T-helper 1 cell treated with Interleukin-12 subunit alpha and Interleukin-12 subunit beta and Interleukin-4 antibody, amounts not matched to agents 30 μg/mL and 1 μg/mL, for 36 hours (primary cell): Measurements from ENCODE around the gene TRMO.
A peak's percentile ranks its signal among the peaks of the same experiment; 100 is the strongest.
"Not testable (repeated sequence)": the region's sequence is repeated elsewhere in the genome, so short reads cannot be mapped to it uniquely, and the experiment has no call there.

ENCODE experiments used
- H3K27ac Mint-ChIP-seq: one replicate; pipeline ENCODE4 v1.8.0; 2021; ENCODE audit warnings: mild to moderate bottlenecking, mixed read lengths
- H3K27me3 Mint-ChIP-seq: one replicate; pipeline ENCODE4 v1.8.0; 2021; ENCODE audit warnings: low read depth, mixed read lengths
- H3K36me3 Mint-ChIP-seq: one replicate; pipeline ENCODE4 v1.8.0; 2021; ENCODE audit warnings: low read depth, mixed read lengths
- H3K4me1 Mint-ChIP-seq: one replicate; pipeline ENCODE4 v1.8.0; 2021; ENCODE audit warnings: low read depth, mixed read lengths
- H3K4me3 Mint-ChIP-seq: one replicate; pipeline ENCODE4 v1.8.0; 2021; ENCODE audit warnings: mild to moderate bottlenecking, moderate library complexity, mixed read lengths
- H3K9me3 Mint-ChIP-seq: one replicate; pipeline ENCODE4 v1.8.0; 2021; ENCODE audit warnings: mixed read lengths

The TRMO gene

GRCh38 chr9:97950873-97951272 is 28.6 kb upstream of the TRMO start:
- H3K4me3 Mint-ChIP-seq, H3K9me3 Mint-ChIP-seq, H3K36me3 Mint-ChIP-seq, H3K27ac Mint-ChIP-seq, H3K4me1 Mint-ChIP-seq: not testable (repeated sequence)
- H3K27me3 Mint-ChIP-seq, result peaks cover 45% of the 10 kb centered on the region

GRCh38 chr9:97947094-97947493 is 24.8 kb upstream of the TRMO start:
- not testable (repeated sequence) for H3K27ac Mint-ChIP-seq, H3K4me1 Mint-ChIP-seq, H3K9me3 Mint-ChIP-seq, H3K4me3 Mint-ChIP-seq, H3K36me3 Mint-ChIP-seq
- H3K27me3 Mint-ChIP-seq, result peaks cover 45% of the 10 kb centered on the region

GRCh38 chr9:97945470-97945869 is 23.2 kb upstream of the TRMO start:
- peaks cover 54% of the 10 kb centered on the region for H3K27me3 Mint-ChIP-seq

GRCh38 chr9:97944612-97945011 is 22.3 kb upstream of the TRMO start:
- peaks cover 3% of the 10 kb centered on the region for H3K36me3 Mint-ChIP-seq

More at GRCh38 chr9:97945470-97945869, 23.2 kb upstream of the TRMO start:
- not testable (repeated sequence) for H3K4me3 Mint-ChIP-seq, H3K27ac Mint-ChIP-seq, H3K4me1 Mint-ChIP-seq, H3K9me3 Mint-ChIP-seq
- H3K36me3 Mint-ChIP-seq, result peaks cover 10% of the 10 kb centered on the region

GRCh38 chr9:97943308-97943855 is 21.1 kb upstream of the TRMO start:
- H3K36me3 Mint-ChIP-seq, result peaks cover 2% of the 10 kb centered on the region
- H3K4me1 Mint-ChIP-seq, result peaks cover 5% of the 10 kb centered on the region
- H3K27ac Mint-ChIP-seq, result no peak overlapping the region
- no peaks in the 10 kb centered on the region for H3K9me3 Mint-ChIP-seq
- H3K27me3 Mint-ChIP-seq, result peaks cover 34% of the 10 kb centered on the region
- H3K4me3 Mint-ChIP-seq, result no peak overlapping the region

More at GRCh38 chr9:97944612-97945011, 22.3 kb upstream of the TRMO start:
- Mint-ChIP-seq H3K27ac (no peak overlapping the region), H3K9me3 (no peaks in the 10 kb centered on the region), H3K4me3 (no peak overlapping the region), H3K27me3 (peaks cover 46% of the 10 kb centered on the region), H3K4me1 (no peaks in the 10 kb centered on the region)

- Mint-ChIP-seq H3K27me3 (peaks cover 15% of the 10 kb centered on the region), H3K4me3 (no peak overlapping the region), H3K4me1 (peaks cover 14% of the 10 kb centered on the region), H3K27ac (no peak overlapping the region), H3K9me3 (no peaks in the 10 kb centered on the region), H3K36me3 (peaks cover 2% of the 10 kb centered on the region)
Observed at GRCh38 chr9:97941323-97941722, 19.0 kb upstream of the TRMO start.

- H3K9me3 Mint-ChIP-seq, result no peaks in the 10 kb centered on the region
- H3K4me1 Mint-ChIP-seq, result peaks cover 15% of the 10 kb centered on the region
- no peak overlapping the region for H3K4me3 Mint-ChIP-seq
- H3K27ac Mint-ChIP-seq, result no peak overlapping the region
- peaks cover 9% of the 10 kb centered on the region for H3K27me3 Mint-ChIP-seq
- peaks cover 2% of the 10 kb centered on the region for H3K36me3 Mint-ChIP-seq
Observed at GRCh38 chr9:97940741-97941140, 18.4 kb upstream of the TRMO start.

GRCh38 chr9:97940233-97940632 is 17.9 kb upstream of the TRMO start:
- H3K4me1 Mint-ChIP-seq, result peaks cover 15% of the 10 kb centered on the region
- H3K4me3 Mint-ChIP-seq, result no peak overlapping the region
- peaks cover 2% of the 10 kb centered on the region for H3K36me3 Mint-ChIP-seq
- H3K27me3 Mint-ChIP-seq, result peaks cover 9% of the 10 kb centered on the region
- H3K9me3 Mint-ChIP-seq, result no peaks in the 10 kb centered on the region
- no peak overlapping the region for H3K27ac Mint-ChIP-seq

- H3K4me3 Mint-ChIP-seq, result peak within 1 kb of the TSS; percentile 1
- peaks cover 9% of the 10 kb centered on the region for H3K27me3 Mint-ChIP-seq
- H3K27ac Mint-ChIP-seq, result peak within 1 kb of the TSS; percentile 64
- peaks cover 15% of the 10 kb centered on the region for H3K4me1 Mint-ChIP-seq
- peaks cover 2% of the 10 kb centered on the region for H3K36me3 Mint-ChIP-seq
- H3K9me3 Mint-ChIP-seq, result no peaks in the 10 kb centered on the region
Observed at GRCh38 chr9:97938081-97938644, 15.9 kb upstream of the TRMO start, which contains the start of gene HEMGN. TSS of gene HEMGN (minus strand) at chr9:97938172. CDS start at chr9:97938136, 36 bp downstream.

GRCh38 chr9:97936998-97937397 is 14.7 kb upstream of the TRMO start:
- H3K27ac Mint-ChIP-seq, result no peak overlapping the region
- peaks cover 9% of the 10 kb centered on the region for H3K27me3 Mint-ChIP-seq
- H3K4me1 Mint-ChIP-seq, result peaks cover 15% of the 10 kb centered on the region
- H3K9me3 Mint-ChIP-seq, result no peaks in the 10 kb centered on the region
- H3K4me3 Mint-ChIP-seq, result no peak overlapping the region
- H3K36me3 Mint-ChIP-seq, result peaks cover 2% of the 10 kb centered on the region

GRCh38 chr9:97935276-97935675 is 13.0 kb upstream of the TRMO start:
- no peaks in the 10 kb centered on the region for H3K27me3 Mint-ChIP-seq
- H3K27ac Mint-ChIP-seq, result no peak overlapping the region
- H3K4me3 Mint-ChIP-seq, result no peak overlapping the region
- peaks cover 28% of the 10 kb centered on the region for H3K4me1 Mint-ChIP-seq
- H3K36me3 Mint-ChIP-seq, result no peaks in the 10 kb centered on the region
- H3K9me3 Mint-ChIP-seq, result no peaks in the 10 kb centered on the region

- Mint-ChIP-seq H3K36me3 (no peaks in the 10 kb centered on the region), H3K4me1 (peaks cover 31% of the 10 kb centered on the region), H3K27me3 (no peaks in the 10 kb centered on the region), H3K4me3 (no peak overlapping the region), H3K27ac (no peak overlapping the region), H3K9me3 (no peaks in the 10 kb centered on the region)
Observed at GRCh38 chr9:97934321-97935115, 12.2 kb upstream of the TRMO start.

- Mint-ChIP-seq H3K4me1 (peaks cover 31% of the 10 kb centered on the region), H3K27me3 (no peaks in the 10 kb centered on the region), H3K36me3 (no peaks in the 10 kb centered on the region), H3K27ac (no peak overlapping the region), H3K4me3 (no peak overlapping the region), H3K9me3 (no peaks in the 10 kb centered on the region)
Observed at GRCh38 chr9:97933297-97933998, 11.1 kb upstream of the TRMO start.

- H3K9me3 Mint-ChIP-seq, result no peaks in the 10 kb centered on the region
- H3K27ac Mint-ChIP-seq, result peak overlapping the region; percentile 64
- H3K4me1 Mint-ChIP-seq, result peaks cover 20% of the 10 kb centered on the region
- H3K36me3 Mint-ChIP-seq, result no peaks in the 10 kb centered on the region
- H3K27me3 Mint-ChIP-seq, result no peaks in the 10 kb centered on the region
- peak overlapping the region; percentile 43 for H3K4me3 Mint-ChIP-seq
Observed at GRCh38 chr9:97930972-97931371, 8.7 kb upstream of the TRMO start.
